HS-27A (cell line): ENCODE data around the gene PLCB1.
"Not testable (repeated sequence)": the region's sequence is repeated elsewhere in the genome, so short reads cannot be mapped to it uniquely, and the experiment has no call there.

Experiments used
- DNase-seq: peaks from one replicate; pipeline ENCODE4 v3.0.0-alpha.2; 2012; ENCODE audit warnings: low read depth, missing footprints

The PLCB1 gene

GRCh38 chr20:8368670-8369069, 236.6 kb downstream of the PLCB1 start:
- DNase-seq = no peak

GRCh38 chr20:8369311-8369710, 237.2 kb downstream of the PLCB1 start:
- no peak for DNase-seq

- DNase-seq = no peak
These were observed 238.7 kb downstream of the PLCB1 start for GRCh38 chr20:8370774-8371173.

- DNase-seq = no peak
These were observed 240.8 kb downstream of the PLCB1 start for GRCh38 chr20:8372824-8373380.

GRCh38 chr20:8373579-8373978, 241.5 kb downstream of the PLCB1 start:
- DNase-seq = no peak

- DNase-seq = no peak
These were observed 243.8 kb downstream of the PLCB1 start for GRCh38 chr20:8375898-8376297.

- no peak for DNase-seq
These were observed 244.9 kb downstream of the PLCB1 start for GRCh38 chr20:8376940-8377339.

GRCh38 chr20:8379125-8379524, 247.1 kb downstream of the PLCB1 start:
- not testable (repeated sequence) for DNase-seq

GRCh38 chr20:8385247-8385646, 253.2 kb downstream of the PLCB1 start:
- no peak for DNase-seq

- no peak for DNase-seq
These were observed 254.9 kb downstream of the PLCB1 start for GRCh38 chr20:8386991-8387390.

GRCh38 chr20:8388141-8388540, 256.1 kb downstream of the PLCB1 start:
- no peak for DNase-seq

- DNase-seq = no peak
These were observed 256.6 kb downstream of the PLCB1 start for GRCh38 chr20:8388707-8389106.

GRCh38 chr20:8389381-8390036, 257.4 kb downstream of the PLCB1 start:
- no peak for DNase-seq

- no peak for DNase-seq
These were observed 258.0 kb downstream of the PLCB1 start for GRCh38 chr20:8390037-8390433.

GRCh38 chr20:8390500-8390899, 258.4 kb downstream of the PLCB1 start:
- no peak for DNase-seq

- no peak for DNase-seq
These were observed 261.3 kb downstream of the PLCB1 start for GRCh38 chr20:8393381-8393780.

- no peak for DNase-seq
These were observed 262.4 kb downstream of the PLCB1 start for GRCh38 chr20:8394308-8394945.

- DNase-seq = no peak
These were observed 263.9 kb downstream of the PLCB1 start for GRCh38 chr20:8395956-8396355.

- no peak for DNase-seq
These were observed 266.4 kb downstream of the PLCB1 start for GRCh38 chr20:8398263-8399051.

GRCh38 chr20:8399947-8400346, 267.9 kb downstream of the PLCB1 start:
- no peak for DNase-seq

- DNase-seq = no peak
These were observed 268.4 kb downstream of the PLCB1 start for GRCh38 chr20:8400486-8400885.

- no peak for DNase-seq
These were observed 269.5 kb downstream of the PLCB1 start for GRCh38 chr20:8401556-8401955.

- no peak for DNase-seq
These were observed 270.7 kb downstream of the PLCB1 start for GRCh38 chr20:8402798-8403197.
